Thyroid gland (tissue), 4 donors: ENCODE measurements around the gene DNAH9.

ENCODE experiments used
- POLR2A ChIP-seq, 2 donors: fragments of 450-650 bp; IDR thresholded peaks; one replicate each; pipeline ENCODE4 v1.6.1; 2017; ENCODE audit warnings: antibody characterized with exemption in 2 of 2, mild to moderate bottlenecking in 2 of 2, moderate library complexity in 1 of 2
- TF ChIP-seq, protein P1 (sequence below), 6 experiments: fragments of 200-600 bp in 3 of 6; fragments of 450-650 bp in 3 of 6; sonication (generic) in 3 of 6; IDR thresholded peaks; one replicate each; pipeline ENCODE4 v1.5.1; 2016 to 2019; ENCODE audit warnings: antibody characterized with exemption in 6 of 6, mild to moderate bottlenecking in 2 of 6, inconsistent platforms in 1 of 6, moderate library complexity in 1 of 6

DNA sequence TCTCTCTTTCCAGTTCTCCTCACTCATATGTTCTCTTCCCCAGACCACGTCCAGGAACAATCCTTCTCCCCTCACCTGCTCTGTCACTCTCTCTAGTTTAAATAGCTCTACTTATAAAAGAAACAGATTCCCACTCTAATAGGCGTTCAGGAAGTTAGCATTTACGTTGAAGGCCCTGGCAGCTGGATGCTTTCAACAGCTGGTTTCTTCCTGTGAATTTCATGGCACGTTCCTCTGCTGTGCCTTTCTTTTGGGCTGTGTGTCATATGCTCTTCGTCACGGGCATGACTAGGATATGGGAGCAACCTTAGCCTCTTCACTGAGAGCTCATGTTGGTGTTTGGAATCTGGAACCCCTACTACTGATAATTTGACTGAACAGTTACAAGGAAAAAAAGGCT lies 325.8 kb downstream of the DNAH9 start:
- TF ChIP-seq, protein P1, sequence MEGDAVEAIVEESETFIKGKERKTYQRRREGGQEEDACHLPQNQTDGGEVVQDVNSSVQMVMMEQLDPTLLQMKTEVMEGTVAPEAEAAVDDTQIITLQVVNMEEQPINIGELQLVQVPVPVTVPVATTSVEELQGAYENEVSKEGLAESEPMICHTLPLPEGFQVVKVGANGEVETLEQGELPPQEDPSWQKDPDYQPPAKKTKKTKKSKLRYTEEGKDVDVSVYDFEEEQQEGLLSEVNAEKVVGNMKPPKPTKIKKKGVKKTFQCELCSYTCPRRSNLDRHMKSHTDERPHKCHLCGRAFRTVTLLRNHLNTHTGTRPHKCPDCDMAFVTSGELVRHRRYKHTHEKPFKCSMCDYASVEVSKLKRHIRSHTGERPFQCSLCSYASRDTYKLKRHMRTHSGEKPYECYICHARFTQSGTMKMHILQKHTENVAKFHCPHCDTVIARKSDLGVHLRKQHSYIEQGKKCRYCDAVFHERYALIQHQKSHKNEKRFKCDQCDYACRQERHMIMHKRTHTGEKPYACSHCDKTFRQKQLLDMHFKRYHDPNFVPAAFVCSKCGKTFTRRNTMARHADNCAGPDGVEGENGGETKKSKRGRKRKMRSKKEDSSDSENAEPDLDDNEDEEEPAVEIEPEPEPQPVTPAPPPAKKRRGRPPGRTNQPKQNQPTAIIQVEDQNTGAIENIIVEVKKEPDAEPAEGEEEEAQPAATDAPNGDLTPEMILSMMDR (IDR thresholded peaks at IDR 0.05): no peak
- no peak for TF ChIP-seq POLR2A (IDR thresholded peaks at IDR 0.05)
